Sigmoid colon (tissue), 7 donors: Measurements from ENCODE around the gene POU3F1. TPM values are rescaled to one million over a fixed set of nuclear protein-coding genes. Genes with fewer than 3 reads are reported as not detected.

Experiments
- DNase-seq: peaks from one replicate; pipeline ENCODE4 v3.0.0-alpha.2; 2019
- H3K27ac ChIP-seq, 4 donors: fragments of 200-600 bp; sonication (generic); one replicate each; pipeline ENCODE4 v1.5.1; 2016 to 2019; ENCODE audit warnings: mild to moderate bottlenecking in 1 of 4
- H3K27me3 ChIP-seq, 3 donors: fragments of 200-600 bp; sonication (generic); one replicate each; pipeline ENCODE4 v1.5.1; 2019; ENCODE audit warnings: mild to moderate bottlenecking in 1 of 3
- H3K36me3 ChIP-seq, 4 donors: fragments of 200-600 bp; sonication (generic); one replicate each; pipeline ENCODE4 v1.5.1; 2016 to 2019
- H3K4me1 ChIP-seq, 4 donors: fragments of 200-600 bp; sonication (generic); one replicate each; pipeline ENCODE4 v1.5.1; 2017 to 2019
- H3K4me3 ChIP-seq, 4 donors: fragments of 200-600 bp; sonication (generic); one replicate each; pipeline ENCODE4 v1.5.1; 2017 to 2019; ENCODE audit warnings: mild to moderate bottlenecking in 2 of 4, moderate library complexity in 1 of 4
- H3K9me3 ChIP-seq, 4 donors: fragments of 200-600 bp in 3 of 4; sonication (generic) in 3 of 4; one replicate each; pipeline versions ENCODE4 v1.5.1 to v1.6.1; 2013 to 2019
- CTCF ChIP-seq, 4 experiments: fragments of 450-650 bp in 3 of 4; fragments of 200-600 bp in 1 of 4; IDR thresholded peaks; one replicate each; pipeline ENCODE4 v1.5.1; 2016 to 2019; ENCODE audit warnings: antibody characterized with exemption in 4 of 4, mild to moderate bottlenecking in 3 of 4, moderate library complexity in 2 of 4
- EP300 ChIP-seq, 4 donors: sonication (generic); formaldehyde crosslinking; IDR thresholded peaks; one replicate each; pipeline ENCODE4 v1.6.1; 2017; ENCODE audit warnings: antibody characterized with exemption in 4 of 4
- POLR2A ChIP-seq, 2 donors: fragments of 450-650 bp; IDR thresholded peaks; one replicate each; pipeline ENCODE4 v1.6.1; 2016; ENCODE audit warnings: antibody characterized with exemption in 2 of 2, mild to moderate bottlenecking in 2 of 2, moderate library complexity in 2 of 2
- POLR2AphosphoS5 ChIP-seq, 4 donors: sonication (generic); formaldehyde crosslinking; IDR thresholded peaks; one replicate each; pipeline ENCODE4 v1.6.1; 2017; ENCODE audit warnings: antibody characterized with exemption in 4 of 4
- WGBS, 2 donors: extraction: QIAGEN DNeasy Blood & Tissue Kit; methylation state at CpG; one replicate each; pipeline ENCODE4 v1.1.7; 2013; 5-methylcytosine and 5-hydroxymethylcytosine counted together
- intact Hi-C: fragments of 100-400 bp; cut with DNase I; formaldehyde crosslinking; loops from one replicate; pipeline ENCODE4 v1.15.1; 2023
- polyA plus RNA-seq, 3 donors: library from polyadenylated mRNA; stranded (reverse); fragments of 200-250 nt; gene quantifications; one replicate each; pipeline ENCODE4 v1.2.3, GENCODE V29; 2013
- total RNA-seq, 4 donors: library from RNA; depleted of rRNA; stranded (reverse); fragments of >200 nt; gene quantifications; one replicate each; pipeline ENCODE4 v1.1.0, GENCODE V29; 2016
- donor health status: healthy with polysubstance abuse.
- donor health status: Bipolar disorder and iron deficiency.
- donor health status: healthy.

POU3F1 gene
- total and polyA plus RNA-seq, 7 donors, result 0.09 TPM; not detected in 6

GRCh38 chr1:38022810-38023209 is 23.8 kb downstream of the POU3F1 start:
- intact Hi-C loops, result no loop called here
- H3K4me3 ChIP-seq, result no peak overlapping the region
- 93 to 94% methylated on average over 3 of the region's 3 CpGs for WGBS, 2 donors
- H3K4me1 ChIP-seq, result peaks cover 0 to 6% (median under 1%) of the 10 kb centered on the region in 4 donors
- no peaks in the 10 kb centered on the region for H3K9me3 ChIP-seq
- no peaks in the 10 kb centered on the region for H3K27me3 ChIP-seq
- H3K36me3 ChIP-seq, result peaks cover 32 to 87% (median 79%) of the 10 kb centered on the region in 4 donors
- TF ChIP-seq EP300 (IDR thresholded peaks at IDR 0.05) (no peak), POLR2AphosphoS5 (IDR thresholded peaks at IDR 0.05) (no peak), POLR2A (IDR thresholded peaks at IDR 0.05) (no peak), CTCF (IDR thresholded peaks at IDR 0.05) (no peak)
- no peak for DNase-seq
- no peak overlapping the region for H3K27ac ChIP-seq

- Histone ChIP-seq H3K36me3 (peaks cover 35 to 95% (median 86%) of the 10 kb centered on the region in 4 donors), H3K9me3 (no peaks in the 10 kb centered on the region), H3K4me1 (peaks cover 0 to 13% (median 6%) of the 10 kb centered on the region in 4 donors), H3K27me3 (no peaks in the 10 kb centered on the region), H3K27ac (no peak overlapping the region), H3K4me3 (no peak overlapping the region)
- DNase-seq, result no peak
- intact Hi-C loops, result no loop called here
- 97% methylated on average over 5 of the region's 5 CpGs for WGBS, 2 donors
- TF ChIP-seq POLR2AphosphoS5 (IDR thresholded peaks at IDR 0.05), result no peak
- no peak for TF ChIP-seq POLR2A (IDR thresholded peaks at IDR 0.05)
- no peak for TF ChIP-seq EP300 (IDR thresholded peaks at IDR 0.05)
- no peak for TF ChIP-seq CTCF (IDR thresholded peaks at IDR 0.05)
Measured at GRCh38 chr1:38021969-38022368, 24.6 kb downstream of the POU3F1 start.

- WGBS, 2 donors, result 79 to 93% methylated on average over 2 of the region's 2 CpGs
- peaks cover 0 to 29% (median 22%) of the 10 kb centered on the region in 4 donors for H3K4me1 ChIP-seq
- no peaks in the 10 kb centered on the region for H3K27me3 ChIP-seq
- H3K4me3 ChIP-seq, result no peak overlapping the region
- H3K9me3 ChIP-seq, result no peaks in the 10 kb centered on the region
- no peak for DNase-seq
- H3K27ac ChIP-seq, result no peak overlapping the region
- peaks cover 31 to 88% (median 74%) of the 10 kb centered on the region in 4 donors for H3K36me3 ChIP-seq
- TF ChIP-seq POLR2A (IDR thresholded peaks at IDR 0.05) (no peak), EP300 (IDR thresholded peaks at IDR 0.05) (no peak), CTCF (IDR thresholded peaks at IDR 0.05) (no peak), POLR2AphosphoS5 (IDR thresholded peaks at IDR 0.05) (no peak)
- intact Hi-C loops, result no loop called here
Measured at GRCh38 chr1:38020396-38020795, 26.2 kb downstream of the POU3F1 start.

- Histone ChIP-seq H3K9me3 (no peaks in the 10 kb centered on the region), H3K4me3 (no peak overlapping the region), H3K4me1 (peaks cover 0 to 44% (median 37%) of the 10 kb centered on the region in 4 donors), H3K27me3 (no peaks in the 10 kb centered on the region), H3K27ac (peak overlapping the region in 3 of 4 donors; percentile 95 to 98 (median 98)), H3K36me3 (peaks cover 29 to 74% (median 62%) of the 10 kb centered on the region in 4 donors)
- 69 to 70% methylated on average over 6 of the region's 6 CpGs for WGBS, 2 donors
- TF ChIP-seq POLR2AphosphoS5 (IDR thresholded peaks at IDR 0.05), result no peak
- peak; percentile 15 to 57 (median 31) for TF ChIP-seq CTCF (IDR thresholded peaks at IDR 0.05)
- no peak for TF ChIP-seq EP300 (IDR thresholded peaks at IDR 0.05)
- TF ChIP-seq POLR2A (IDR thresholded peaks at IDR 0.05), result no peak
- intact Hi-C loops, result no loop called here
- no peak for DNase-seq
Measured at GRCh38 chr1:38018864-38019343, 27.7 kb downstream of the POU3F1 start.
